RWPE1 (cell line): ENCODE results near the gene ZNRF2.
"Not testable (repeated sequence)": the region's sequence is repeated elsewhere in the genome, so short reads cannot be mapped to it uniquely, and the experiment has no call there.

ENCODE experiments used
- CTCF ChIA-PET: fragments of 350-600 bp; sonication (Branson Sonifier 250); formaldehyde crosslinking; extraction: SDS; loops from one replicate; lab custom pipeline; 2021; lab: Yijun Ruan, JAX
- POLR2A ChIA-PET: fragments of 400-600 bp; formaldehyde crosslinking; extraction: SDS; loops from one replicate; lab custom pipeline; 2020; ENCODE audit warnings: antibody characterized with exemption; ENCODE audit not compliant: low non-redundant PET; lab: Yijun Ruan, JAX
- DNase-seq: peaks from one replicate; pipeline ENCODE4 v3.0.0; 2012; ENCODE audit warnings: low spot score
- H3K27ac ChIP-seq: fragments of 450-650 bp; 2 replicates; pipeline ENCODE4 v1.5.1; 2017
- TF ChIP-seq, protein P1 (sequence below): fragments of 450-650 bp; conservative IDR thresholded peaks from 2 replicates; pipeline ENCODE4 v1.5.1; 2017; ENCODE audit warnings: low read depth, mild to moderate bottlenecking

The ZNRF2 gene

GRCh38 chr7:30369879-30370278 is 85.5 kb downstream of the ZNRF2 start:
- ChIA-PET CTCF (no interaction called here), POLR2A (no interaction called here)
- TF ChIP-seq, protein P1, sequence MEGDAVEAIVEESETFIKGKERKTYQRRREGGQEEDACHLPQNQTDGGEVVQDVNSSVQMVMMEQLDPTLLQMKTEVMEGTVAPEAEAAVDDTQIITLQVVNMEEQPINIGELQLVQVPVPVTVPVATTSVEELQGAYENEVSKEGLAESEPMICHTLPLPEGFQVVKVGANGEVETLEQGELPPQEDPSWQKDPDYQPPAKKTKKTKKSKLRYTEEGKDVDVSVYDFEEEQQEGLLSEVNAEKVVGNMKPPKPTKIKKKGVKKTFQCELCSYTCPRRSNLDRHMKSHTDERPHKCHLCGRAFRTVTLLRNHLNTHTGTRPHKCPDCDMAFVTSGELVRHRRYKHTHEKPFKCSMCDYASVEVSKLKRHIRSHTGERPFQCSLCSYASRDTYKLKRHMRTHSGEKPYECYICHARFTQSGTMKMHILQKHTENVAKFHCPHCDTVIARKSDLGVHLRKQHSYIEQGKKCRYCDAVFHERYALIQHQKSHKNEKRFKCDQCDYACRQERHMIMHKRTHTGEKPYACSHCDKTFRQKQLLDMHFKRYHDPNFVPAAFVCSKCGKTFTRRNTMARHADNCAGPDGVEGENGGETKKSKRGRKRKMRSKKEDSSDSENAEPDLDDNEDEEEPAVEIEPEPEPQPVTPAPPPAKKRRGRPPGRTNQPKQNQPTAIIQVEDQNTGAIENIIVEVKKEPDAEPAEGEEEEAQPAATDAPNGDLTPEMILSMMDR: no peak
- no peak for DNase-seq
- no peak overlapping the region for H3K27ac ChIP-seq

- ChIA-PET POLR2A (no interaction called here), CTCF (no interaction called here)
- H3K27ac ChIP-seq: no peak overlapping the region
- no peak for DNase-seq
- TF ChIP-seq, protein P1: no peak
Observed at GRCh38 chr7:30371321-30371720, 86.9 kb downstream of the ZNRF2 start.

- TF ChIP-seq, protein P1: no peak
- no peak overlapping the region for H3K27ac ChIP-seq
- ChIA-PET POLR2A (no interaction called here), CTCF (no interaction called here)
- no peak for DNase-seq
Observed at GRCh38 chr7:30378275-30378674, 93.9 kb downstream of the ZNRF2 start.

DNA sequence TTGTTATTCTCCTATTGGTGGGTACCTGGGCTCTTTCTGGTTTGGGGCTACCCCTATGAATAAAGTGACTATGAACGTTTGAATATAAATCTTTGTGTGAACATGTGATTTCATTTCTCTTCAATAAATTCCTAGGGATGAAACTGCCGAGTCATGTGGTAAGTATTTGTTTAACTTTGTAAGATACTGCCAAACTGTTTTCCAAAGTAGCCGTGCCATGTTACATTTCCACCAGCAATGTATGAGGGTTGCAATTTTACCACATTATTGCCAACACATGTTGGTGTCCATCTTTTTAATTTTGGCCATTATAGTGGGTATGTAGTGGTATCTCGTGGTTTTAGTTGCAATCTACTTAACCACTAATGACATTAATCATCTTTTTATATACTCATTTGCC is 94.7 kb downstream of the ZNRF2 start:
- CTCF ChIA-PET: no interaction called here

DNA sequence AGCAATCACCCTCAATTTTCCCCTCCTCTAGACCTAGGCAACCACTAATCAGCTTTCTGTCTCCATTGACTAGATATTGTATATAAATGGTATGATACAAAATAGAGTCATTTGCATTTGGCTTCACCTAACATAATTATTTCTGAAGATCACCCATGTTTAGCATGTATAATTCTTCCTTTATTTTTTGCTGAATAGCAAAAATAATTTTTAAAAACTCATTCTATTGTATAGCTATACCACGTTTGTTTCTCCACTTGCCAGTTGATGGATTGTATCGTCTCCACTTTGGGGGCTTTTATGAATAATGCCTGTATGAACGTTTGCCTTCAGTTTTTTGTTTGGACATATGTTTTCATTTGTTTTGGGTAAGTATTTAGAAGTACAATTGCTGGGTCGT is 95.3 kb downstream of the ZNRF2 start:
- no peak for DNase-seq
- TF ChIP-seq, protein P1: no peak
- ChIA-PET CTCF (interaction anchor here (0.6 to 0.8 kb wide), 2 partner anchors 35 to 38 kb away, joined by 3 to 4 read pairs; no protein-coding TSS in a partner anchor), POLR2A (no interaction called here)
- no peak overlapping the region for H3K27ac ChIP-seq

More for the DNA sequence above, 94.7 kb downstream of the ZNRF2 start:
- no peak overlapping the region for H3K27ac ChIP-seq
- POLR2A ChIA-PET: no interaction called here
- TF ChIP-seq, protein P1: no peak
- DNase-seq: no peak

DNA sequence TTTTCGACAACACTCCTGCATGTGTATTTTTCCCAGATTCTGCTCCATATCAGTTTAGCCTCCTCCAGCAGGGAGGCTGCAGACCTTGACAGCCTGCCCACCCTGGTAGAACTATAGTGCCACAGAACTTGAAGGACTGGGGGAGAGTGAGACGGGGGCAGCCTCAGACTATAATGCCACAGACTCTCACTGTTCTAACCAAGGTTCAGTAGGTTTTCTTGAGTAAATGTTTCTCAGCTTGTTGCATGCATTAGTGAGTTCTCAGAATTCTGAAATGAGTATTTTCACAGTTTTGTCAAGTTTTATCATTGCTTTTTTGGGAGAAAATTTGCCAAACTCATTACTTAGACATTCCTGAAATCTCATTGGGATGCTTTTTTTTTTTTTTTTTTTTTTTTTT is 95.9 kb downstream of the ZNRF2 start:
- DNase-seq: no peak
- CTCF ChIA-PET: interaction anchor here (0.6 to 0.8 kb wide), 2 partner anchors 36 to 39 kb away, joined by 3 to 4 read pairs; no protein-coding TSS in a partner anchor
- no peak overlapping the region for H3K27ac ChIP-seq
- POLR2A ChIA-PET: no interaction called here
- TF ChIP-seq, protein P1: no peak

DNA sequence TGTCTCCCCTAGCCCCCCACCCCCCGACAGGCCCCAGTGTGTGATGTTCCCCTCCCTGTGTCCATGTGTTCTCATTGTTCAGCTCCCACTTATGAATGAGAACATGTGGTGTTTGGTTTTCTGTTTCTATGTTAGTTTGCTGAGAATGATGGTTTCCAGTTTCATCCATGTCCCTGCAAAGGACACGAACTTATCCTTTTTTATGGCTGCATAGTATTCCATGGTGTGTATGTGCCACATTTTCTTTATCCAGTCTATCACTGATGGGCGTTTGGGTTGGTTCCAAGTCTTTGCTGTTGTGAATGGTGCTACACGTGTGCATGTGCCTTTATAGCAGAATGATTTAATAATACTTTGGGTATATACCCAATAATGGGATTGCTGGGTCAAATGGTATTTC is 96.4 kb downstream of the ZNRF2 start:
- DNase-seq, POLR2A ChIA-PET, H3K27ac ChIP-seq, CTCF ChIA-PET: not testable (repeated sequence)
